ENCODE measurements around the gene VGLL4. TPM values are rescaled to one million over a fixed set of nuclear protein-coding genes. Genes with fewer than 3 reads are reported as not detected.

VGLL4 gene
- polyA plus RNA-seq, 1 donor (not counting 4 experiments of a cell fraction or from before 2014, with no cell fraction given) = 32.6 TPM

- DNase-seq (ENCODE audit: low read depth, low spot score) = no peak
- Histone ChIP-seq H3K4me2 (ENCODE audit: control insufficient read depth, extremely low read depth, insufficient read depth, low read depth, low read length) (no peak overlapping the region), H3K36me3 (ENCODE audit: control insufficient read depth in 2 of 2, extremely low read depth in 1 of 2, insufficient read depth in 2 of 2, low read length in 2 of 2) (no peaks in the 10 kb centered on the region), H3K27me3 (ENCODE audit: control insufficient read depth, extremely low read depth, insufficient read depth, low read length) (no peaks in the 10 kb centered on the region), H3K79me2 (ENCODE audit: control insufficient read depth, insufficient read depth, low read length) (no peaks in the 10 kb centered on the region), H3K9me1 (ENCODE audit: control insufficient read depth, extremely low read depth, insufficient read depth, low read length) (no peaks in the 10 kb centered on the region), H3K4me3 (ENCODE audit: control insufficient read depth in 2 of 3, extremely low read depth in 1 of 3, insufficient read depth in 2 of 3, low read depth in 1 of 3, low read length in 3 of 3) (no peak overlapping the region), H3K9ac (ENCODE audit: control insufficient read depth, extremely low read depth, insufficient read depth, low read length) (no peak overlapping the region), H3K27ac (ENCODE audit: control insufficient read depth, insufficient read depth, low read length) (no peak overlapping the region), H4K20me1 (ENCODE audit: control insufficient read depth, extremely low read depth, insufficient read depth, low read length) (no peaks in the 10 kb centered on the region), H3K9me3 (ENCODE audit: control insufficient read depth, low read depth, low read length) (no peaks in the 10 kb centered on the region), H3K4me1 (ENCODE audit: control insufficient read depth, extremely low read depth, insufficient read depth, low read length) (peaks cover 21% of the 10 kb centered on the region), H2AFZ (ENCODE audit: control insufficient read depth, low read length) (no peak overlapping the region)
- peak; percentile 23 for FAIRE-seq
- dilution Hi-C loops (cut with MboI; ENCODE audit: extremely low pct_ligation_motif_present, low sequenced_read_pairs) = no loop called here
- TF ChIP-seq CTCF (optimal IDR thresholded peaks at IDR 0.05 in 1 of 3, IDR thresholded peaks at IDR 0.05 in 1 of 3, conservative IDR thresholded peaks at IDR 0.05 in 1 of 3; ENCODE audit: extremely low read depth in 1 of 3, insufficient read depth in 2 of 3, low read length in 3 of 3) (no peak), EZH2 (IDR thresholded peaks at IDR 0.05; ENCODE audit: low read length) (no peak)
These were observed 109.5 kb downstream of the VGLL4 start for GRCh38 chr3:11534011-11534792.

- H3K79me2 ChIP-seq (ENCODE audit: control insufficient read depth, insufficient read depth, low read length) = no peaks in the 10 kb centered on the region
- FAIRE-seq = no peak
- no peak for DNase-seq (ENCODE audit: low read depth, low spot score)
- H3K4me2 ChIP-seq (ENCODE audit: control insufficient read depth, extremely low read depth, insufficient read depth, low read depth, low read length) = no peak overlapping the region
- peaks cover 22% of the 10 kb centered on the region for H3K4me1 ChIP-seq (ENCODE audit: control insufficient read depth, extremely low read depth, insufficient read depth, low read length)
- no peaks in the 10 kb centered on the region for H3K36me3 ChIP-seq (ENCODE audit: control insufficient read depth in 2 of 2, extremely low read depth in 1 of 2, insufficient read depth in 2 of 2, low read length in 2 of 2)
- no peaks in the 10 kb centered on the region for H4K20me1 ChIP-seq (ENCODE audit: control insufficient read depth, extremely low read depth, insufficient read depth, low read length)
- no peak overlapping the region for H3K27ac ChIP-seq (ENCODE audit: control insufficient read depth, insufficient read depth, low read length)
- no peaks in the 10 kb centered on the region for H3K9me3 ChIP-seq (ENCODE audit: control insufficient read depth, low read depth, low read length)
- H3K9me1 ChIP-seq (ENCODE audit: control insufficient read depth, extremely low read depth, insufficient read depth, low read length) = no peaks in the 10 kb centered on the region
- no peaks in the 10 kb centered on the region for H3K27me3 ChIP-seq (ENCODE audit: control insufficient read depth, extremely low read depth, insufficient read depth, low read length)
- no peak overlapping the region for H3K9ac ChIP-seq (ENCODE audit: control insufficient read depth, extremely low read depth, insufficient read depth, low read length)
- no peak overlapping the region for H3K4me3 ChIP-seq (ENCODE audit: control insufficient read depth in 2 of 3, extremely low read depth in 1 of 3, insufficient read depth in 2 of 3, low read depth in 1 of 3, low read length in 3 of 3)
- no peak overlapping the region for H2AFZ ChIP-seq (ENCODE audit: control insufficient read depth, low read length)
- TF ChIP-seq EZH2 (IDR thresholded peaks at IDR 0.05; ENCODE audit: low read length) (no peak), CTCF (optimal IDR thresholded peaks at IDR 0.05 in 1 of 3, IDR thresholded peaks at IDR 0.05 in 1 of 3, conservative IDR thresholded peaks at IDR 0.05 in 1 of 3; ENCODE audit: extremely low read depth in 1 of 3, insufficient read depth in 2 of 3, low read length in 3 of 3) (no peak)
- dilution Hi-C loops (cut with MboI; ENCODE audit: extremely low pct_ligation_motif_present, low sequenced_read_pairs) = no loop called here
These were observed 110.8 kb downstream of the VGLL4 start for GRCh38 chr3:11532931-11533391.

All from keratinocyte (primary cell).